Skeletal muscle satellite cell (primary cell): Measurements from ENCODE around the gene ADCYAP1.

Source experiments
- H3K27me3 ChIP-seq: 2 replicates; pipeline ENCODE4 v1.7.0; 2013; ENCODE audit warnings: low read length; ENCODE audit not compliant: control insufficient read depth, insufficient read depth
- H3K36me3 ChIP-seq: 2 replicates; pipeline ENCODE4 v1.7.0; 2013; ENCODE audit warnings: mild to moderate bottlenecking, control low read depth, low read length; ENCODE audit not compliant: insufficient read depth
- H3K4me1 ChIP-seq: 2 replicates; pipeline ENCODE4 v1.7.0; 2013; ENCODE audit warnings: low read length; ENCODE audit not compliant: control insufficient read depth, insufficient read depth
- H3K4me2 ChIP-seq: 2 replicates; pipeline ENCODE4 v1.7.0; 2013; ENCODE audit warnings: mild to moderate bottlenecking, low read length
- H3K4me3 ChIP-seq: 2 replicates; pipeline ENCODE4 v1.7.0; 2013; ENCODE audit warnings: low read length
- H3K9ac ChIP-seq: 2 replicates; pipeline ENCODE4 v1.7.0; 2013; ENCODE audit warnings: mild to moderate bottlenecking, low read depth, low read length, moderate library complexity
- H3K9me3 ChIP-seq: replicated peaks from 2 replicates; pipeline ENCODE4 v1.7.0; 2013; ENCODE audit warnings: mild to moderate bottlenecking, control low read depth, low read length

ADCYAP1 gene

GRCh38 chr18:902229-902628 lies 2.4 kb upstream of the ADCYAP1 start:
- H3K4me2 ChIP-seq, result no peak overlapping the region
- no peak overlapping the region for H3K4me3 ChIP-seq
- H3K27me3 ChIP-seq, result peaks cover 62% of the 10 kb centered on the region

GRCh38 chr18:903701-904100 lies 970 bp upstream of the ADCYAP1 start:
- H3K9ac ChIP-seq, result no peak overlapping the region
- H3K9me3 ChIP-seq, result no peaks in the 10 kb centered on the region
- peaks cover 5% of the 10 kb centered on the region for H3K4me1 ChIP-seq
- no peaks in the 10 kb centered on the region for H3K36me3 ChIP-seq
- H3K4me3 ChIP-seq, result no peak overlapping the region
- H3K27me3 ChIP-seq, result peaks cover 76% of the 10 kb centered on the region
- no peak overlapping the region for H3K4me2 ChIP-seq

More at GRCh38 chr18:902229-902628, 2.4 kb upstream of the ADCYAP1 start:
- Histone ChIP-seq H3K9ac (no peak overlapping the region), H3K9me3 (no peaks in the 10 kb centered on the region), H3K36me3 (no peaks in the 10 kb centered on the region), H3K4me1 (no peaks in the 10 kb centered on the region)

- no peak overlapping the region for H3K4me2 ChIP-seq
- peaks cover 82% of the 10 kb centered on the region for H3K27me3 ChIP-seq
- H3K4me1 ChIP-seq, result peaks cover 10% of the 10 kb centered on the region
- H3K36me3 ChIP-seq, result no peaks in the 10 kb centered on the region
- no peak overlapping the region for H3K9ac ChIP-seq
- H3K4me3 ChIP-seq, result no peak overlapping the region
- no peaks in the 10 kb centered on the region for H3K9me3 ChIP-seq
Measured at GRCh38 chr18:905307-905947, 756 bp downstream of the ADCYAP1 start.

- no peak overlapping the region for H3K9ac ChIP-seq
- no peaks in the 10 kb centered on the region for H3K36me3 ChIP-seq
- peaks cover 86% of the 10 kb centered on the region for H3K27me3 ChIP-seq
- no peaks in the 10 kb centered on the region for H3K9me3 ChIP-seq
- no peak overlapping the region for H3K4me2 ChIP-seq
- H3K4me1 ChIP-seq, result peaks cover 10% of the 10 kb centered on the region
- no peak overlapping the region for H3K4me3 ChIP-seq
Measured at GRCh38 chr18:905948-906415, 1.3 kb downstream of the ADCYAP1 start.

- Histone ChIP-seq H3K9ac (no peak overlapping the region), H3K4me1 (peaks cover 10% of the 10 kb centered on the region), H3K27me3 (peaks cover 87% of the 10 kb centered on the region), H3K4me3 (no peak overlapping the region), H3K36me3 (no peaks in the 10 kb centered on the region), H3K4me2 (peak overlapping the region; percentile 33), H3K9me3 (no peaks in the 10 kb centered on the region)
Measured at GRCh38 chr18:906416-907114, 1.9 kb downstream of the ADCYAP1 start.

GRCh38 chr18:907115-907884 lies 2.6 kb downstream of the ADCYAP1 start:
- Histone ChIP-seq H3K4me2 (peak overlapping the region; percentile 43), H3K4me1 (peaks cover 10% of the 10 kb centered on the region), H3K27me3 (peaks cover 85% of the 10 kb centered on the region), H3K9me3 (no peaks in the 10 kb centered on the region), H3K36me3 (no peaks in the 10 kb centered on the region), H3K9ac (no peak overlapping the region), H3K4me3 (no peak overlapping the region)

- H3K36me3 ChIP-seq, result no peaks in the 10 kb centered on the region
- peaks cover 10% of the 10 kb centered on the region for H3K4me1 ChIP-seq
- H3K4me3 ChIP-seq, result peak overlapping the region; percentile 50
- no peak overlapping the region for H3K9ac ChIP-seq
- H3K4me2 ChIP-seq, result peak overlapping the region; percentile 68
- no peaks in the 10 kb centered on the region for H3K9me3 ChIP-seq
- peaks cover 84% of the 10 kb centered on the region for H3K27me3 ChIP-seq
Measured at GRCh38 chr18:907885-908757, 3.5 kb downstream of the ADCYAP1 start.

GRCh38 chr18:908758-909724 lies 4.4 kb downstream of the ADCYAP1 start:
- peaks cover 10% of the 10 kb centered on the region for H3K4me1 ChIP-seq

GRCh38 chr18:910247-910646 lies 5.6 kb downstream of the ADCYAP1 start:
- H3K4me1 ChIP-seq, result peaks cover 10% of the 10 kb centered on the region
- H3K9me3 ChIP-seq, result no peaks in the 10 kb centered on the region
- H3K4me2 ChIP-seq, result no peak overlapping the region
- no peak overlapping the region for H3K4me3 ChIP-seq
- H3K36me3 ChIP-seq, result no peaks in the 10 kb centered on the region
- peaks cover 68% of the 10 kb centered on the region for H3K27me3 ChIP-seq
- no peak overlapping the region for H3K9ac ChIP-seq

More at GRCh38 chr18:908758-909724, 4.4 kb downstream of the ADCYAP1 start:
- peak overlapping the region; percentile 50 for H3K4me3 ChIP-seq
- no peaks in the 10 kb centered on the region for H3K9me3 ChIP-seq
- H3K36me3 ChIP-seq, result no peaks in the 10 kb centered on the region
- H3K27me3 ChIP-seq, result peaks cover 80% of the 10 kb centered on the region
- no peak overlapping the region for H3K9ac ChIP-seq
- H3K4me2 ChIP-seq, result peak overlapping the region; percentile 68

- H3K27me3 ChIP-seq, result peaks cover 60% of the 10 kb centered on the region
Measured at GRCh38 chr18:911025-911424, 6.4 kb downstream of the ADCYAP1 start.

More at GRCh38 chr18:911025-911424, 6.4 kb downstream of the ADCYAP1 start:
- Histone ChIP-seq H3K4me3 (no peak overlapping the region), H3K4me2 (no peak overlapping the region), H3K36me3 (no peaks in the 10 kb centered on the region), H3K9ac (no peak overlapping the region), H3K4me1 (peaks cover 10% of the 10 kb centered on the region), H3K9me3 (no peaks in the 10 kb centered on the region)
